NCI-H748 (cell line): ENCODE measurements around the gene HIPK2.

ENCODE experiments used
- DNase-seq: peaks from one replicate; lab custom pipeline; 2025; ENCODE audit not compliant: unreplicated experiment; lab: John Stamatoyannopoulos, UW

Gene HIPK2

GRCh38 chr7:139783647-139784385 is 6.0 kb upstream of the HIPK2 start:
- DNase-seq: peak; percentile 37

GRCh38 chr7:139782932-139783331 is 5.1 kb upstream of the HIPK2 start:
- DNase-seq: no peak

GRCh38 chr7:139777133-139777891 is 486 bp downstream of the HIPK2 start:
- peak; percentile 63 for DNase-seq

DNA sequence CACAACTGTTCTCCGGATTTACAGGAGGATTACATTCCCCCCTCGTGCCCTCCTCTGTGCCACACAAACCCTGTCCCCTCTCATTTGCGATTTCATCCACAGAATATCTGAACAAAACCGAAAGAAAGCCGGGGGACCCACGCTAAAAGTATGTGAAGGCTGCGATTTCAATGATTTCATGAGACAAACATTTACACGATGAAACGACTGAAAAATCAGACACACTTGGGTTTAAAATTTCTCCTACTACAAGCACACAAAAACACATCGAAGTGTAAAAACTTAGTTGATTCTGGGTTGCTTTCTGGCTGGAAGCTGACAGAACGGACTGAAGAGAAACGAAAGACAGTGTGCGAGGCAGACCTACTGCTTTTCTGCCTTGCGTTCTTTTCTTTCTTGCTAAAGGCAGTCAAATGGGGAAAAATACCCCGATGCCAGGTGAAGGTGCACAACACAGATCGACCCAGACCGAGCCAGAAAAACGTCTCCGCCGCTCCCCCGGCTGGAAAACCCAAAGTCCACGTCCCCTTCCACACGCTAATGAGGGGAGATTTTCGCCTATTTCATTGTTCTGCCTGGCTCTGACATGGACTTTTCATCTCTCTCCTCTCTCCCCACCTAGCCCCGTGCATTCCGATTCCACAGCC is 1.2 kb downstream of the HIPK2 start:
- peak; percentile 71 for DNase-seq

GRCh38 chr7:139775829-139776266 is 1.9 kb downstream of the HIPK2 start:
- peak; percentile 75 for DNase-seq

GRCh38 chr7:139774376-139774775 is 3.4 kb downstream of the HIPK2 start:
- no peak for DNase-seq

DNA sequence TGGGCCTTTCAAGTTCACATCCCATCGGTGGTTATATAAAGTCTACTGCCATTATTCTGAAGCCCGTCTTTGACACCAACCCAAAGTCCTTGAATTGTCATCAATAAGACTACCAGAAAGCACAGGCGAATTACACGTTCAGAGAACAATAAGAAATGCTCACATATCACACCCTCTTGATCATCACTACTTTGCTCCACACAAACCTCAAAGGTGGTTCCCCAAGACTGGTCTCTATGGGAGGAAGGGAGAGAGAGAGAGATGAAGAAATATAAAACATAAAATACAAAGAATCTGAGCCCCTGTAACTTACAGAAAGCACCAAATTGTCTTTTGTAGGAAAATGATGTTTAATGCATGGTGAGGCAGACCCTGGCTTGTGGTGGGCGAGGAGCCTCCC is 4.4 kb downstream of the HIPK2 start:
- DNase-seq: no peak

- DNase-seq: no peak
Observed at GRCh38 chr7:139772873-139773272, 4.9 kb downstream of the HIPK2 start.

GRCh38 chr7:139772115-139772514 is 5.7 kb downstream of the HIPK2 start:
- no peak for DNase-seq

DNA sequence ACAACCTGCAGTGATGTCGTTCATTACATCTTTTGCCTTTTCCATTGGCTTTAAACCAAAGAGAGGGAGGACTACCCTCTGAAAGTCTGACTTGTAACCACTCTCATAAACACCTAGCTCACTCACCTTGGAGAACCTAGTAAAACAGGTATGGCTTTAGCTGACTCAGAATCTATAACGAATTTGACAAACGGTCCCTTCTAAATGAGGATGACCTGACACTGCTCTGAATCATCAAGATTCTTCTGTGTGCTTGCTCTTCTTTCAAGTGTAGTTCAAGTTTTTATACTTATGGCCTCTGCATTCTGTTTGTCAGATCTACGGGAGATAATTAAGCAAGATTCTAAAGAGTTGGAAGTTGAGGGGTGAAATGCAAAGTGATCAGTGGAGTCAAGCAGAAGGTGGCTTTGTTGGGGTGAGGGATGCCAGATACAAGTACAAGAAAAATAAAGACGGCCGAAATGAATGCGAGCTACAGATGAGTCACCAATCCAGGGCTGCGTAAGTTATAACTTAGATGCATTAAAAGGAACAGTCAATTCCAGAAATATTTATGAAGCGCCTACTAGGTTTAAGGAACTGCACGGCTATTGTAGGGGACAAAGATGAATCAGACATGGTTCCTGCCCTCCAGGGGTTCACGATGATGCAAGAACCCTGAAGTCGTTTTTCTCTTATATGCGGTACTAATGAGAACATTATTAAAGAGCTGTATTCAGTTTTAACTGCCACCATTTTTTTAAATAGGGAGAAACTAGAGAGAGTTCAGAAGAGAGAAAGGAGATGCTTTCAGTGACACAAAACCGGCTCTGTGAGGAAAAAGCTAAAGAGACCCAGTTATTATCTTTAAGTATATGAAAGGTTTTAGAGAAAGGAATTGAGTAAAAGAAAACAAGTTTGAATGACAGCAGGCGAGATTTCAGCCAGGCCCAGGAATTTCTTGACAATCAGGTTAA is 6.5 kb downstream of the HIPK2 start:
- no peak for DNase-seq

- no peak for DNase-seq
Observed at GRCh38 chr7:139769761-139770160, 8.0 kb downstream of the HIPK2 start.

DNA sequence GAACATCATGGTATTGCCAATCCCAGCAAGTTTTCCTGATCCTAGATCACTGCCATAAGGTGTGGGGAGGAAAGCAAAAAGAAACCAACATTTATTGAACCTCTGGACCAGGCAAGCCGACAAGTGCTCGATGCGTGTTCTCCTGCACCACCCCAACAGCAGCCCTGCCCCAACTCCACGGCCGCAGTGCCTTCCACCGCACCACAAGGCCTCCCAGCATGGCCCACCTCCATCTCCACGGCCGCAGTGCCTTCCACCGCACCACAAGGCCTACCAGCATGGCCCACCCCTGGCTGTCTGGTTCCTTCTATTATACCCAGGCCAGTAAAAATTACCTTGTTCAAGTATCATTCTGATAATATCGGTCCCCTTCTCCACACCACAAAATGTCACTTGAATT is 8.7 kb downstream of the HIPK2 start:
- no peak for DNase-seq

DNA sequence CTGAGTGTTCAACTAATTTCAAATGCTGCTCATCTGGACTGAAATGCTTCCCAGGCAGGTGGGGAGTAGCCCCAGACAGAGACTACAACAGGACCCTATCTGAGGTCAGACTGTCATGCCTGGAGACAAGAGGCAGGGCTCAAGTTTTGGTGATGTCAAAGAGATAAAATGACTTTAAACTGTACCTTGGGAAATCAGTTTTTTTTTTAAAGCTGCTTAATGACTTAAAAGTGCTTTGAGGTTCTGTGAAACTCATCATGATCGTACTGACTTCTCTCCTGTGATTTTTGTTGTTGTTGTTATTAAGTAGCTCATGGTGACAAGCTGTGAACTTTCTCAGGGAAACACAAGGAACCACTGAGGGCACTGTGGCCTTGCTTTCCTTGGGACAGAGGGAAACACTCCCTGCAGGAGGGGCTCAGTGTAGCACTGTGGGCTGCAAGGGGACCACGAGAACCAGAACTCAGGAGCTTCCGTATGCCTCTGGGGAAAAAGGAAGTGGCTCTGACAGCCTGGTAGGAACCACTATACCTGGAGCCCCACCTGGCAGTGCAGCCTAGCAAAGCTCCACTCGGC is 9.5 kb downstream of the HIPK2 start:
- DNase-seq: no peak

- no peak for DNase-seq
Observed at GRCh38 chr7:139767561-139767982, 10.2 kb downstream of the HIPK2 start.

DNA sequence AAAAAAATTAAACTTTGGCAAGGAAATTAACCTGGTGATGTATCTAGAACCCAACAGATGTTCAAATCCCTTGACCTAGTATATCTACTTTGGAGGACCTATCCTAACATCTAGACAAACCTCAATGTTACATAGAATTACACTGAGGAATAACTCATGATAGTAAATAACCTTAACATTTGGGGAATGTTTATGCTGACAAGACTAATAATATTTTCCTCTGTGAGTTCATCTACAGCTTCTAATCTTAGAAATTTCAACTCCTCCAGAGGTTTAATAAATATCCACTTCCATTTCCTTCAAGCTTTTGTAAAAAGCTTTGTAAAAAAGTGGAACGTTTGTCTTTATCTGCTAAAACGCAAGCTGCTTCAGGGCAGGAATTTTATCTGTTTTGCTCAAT is 12.7 kb downstream of the HIPK2 start:
- DNase-seq: no peak

- no peak for DNase-seq
Observed at GRCh38 chr7:139763330-139763729, 14.5 kb downstream of the HIPK2 start.

DNA sequence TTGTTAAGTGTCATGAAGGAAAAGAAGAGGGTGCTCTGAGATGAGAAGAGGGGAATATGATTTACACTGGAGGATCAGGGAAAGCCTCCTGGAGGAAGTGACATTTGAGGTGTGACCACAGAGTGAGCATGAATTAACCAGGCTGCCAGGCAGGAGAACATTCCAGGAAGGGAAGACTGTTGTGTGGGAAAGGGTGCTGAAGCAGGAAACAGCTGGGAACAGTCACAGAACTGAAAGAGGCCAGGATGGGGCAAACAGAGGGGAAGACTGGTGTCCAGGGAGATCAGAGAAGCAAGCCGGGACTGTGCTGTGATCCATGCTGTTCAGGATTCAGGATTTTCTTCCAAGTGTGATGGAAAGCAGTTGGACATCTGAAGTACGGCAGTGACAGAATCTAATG is 14.9 kb downstream of the HIPK2 start:
- DNase-seq: no peak

DNA sequence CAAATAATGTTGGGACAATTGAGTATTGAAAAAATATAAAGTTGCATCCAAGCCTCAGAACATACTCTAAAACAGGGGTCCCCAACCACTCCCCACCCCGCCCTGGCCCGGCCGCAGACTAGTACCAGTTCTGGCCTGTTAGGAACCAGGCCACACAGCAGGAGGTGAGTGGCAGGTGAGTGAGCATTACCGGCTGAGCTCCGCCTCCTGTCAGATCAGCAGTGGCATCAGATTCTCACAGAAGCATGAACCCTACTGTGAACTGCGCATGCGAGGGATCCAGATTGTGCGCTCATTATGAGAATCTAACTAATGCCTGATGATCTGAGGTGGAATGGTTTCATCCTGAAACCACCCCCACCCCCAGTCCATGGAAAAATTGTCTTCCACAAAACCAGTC is 19.4 kb downstream of the HIPK2 start:
- DNase-seq: no peak

DNA sequence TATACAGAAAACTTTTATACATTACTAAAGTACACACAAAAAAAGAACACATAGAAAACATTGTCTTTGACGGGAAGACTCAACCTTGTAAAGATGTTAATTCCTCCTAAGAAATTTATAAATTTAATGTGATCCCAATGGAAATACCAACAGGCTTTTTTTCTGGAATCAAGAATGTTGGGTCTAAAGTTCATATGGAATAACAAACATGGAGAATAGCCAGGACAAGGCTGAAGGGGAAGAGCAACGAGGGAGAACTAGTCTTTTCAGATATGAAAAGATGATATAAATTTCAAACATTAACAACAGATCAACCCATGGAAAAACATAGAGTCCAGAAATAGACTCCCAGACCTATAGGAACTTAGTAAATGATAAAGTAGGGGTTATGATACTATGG is 19.8 kb downstream of the HIPK2 start:
- no peak for DNase-seq

DNA sequence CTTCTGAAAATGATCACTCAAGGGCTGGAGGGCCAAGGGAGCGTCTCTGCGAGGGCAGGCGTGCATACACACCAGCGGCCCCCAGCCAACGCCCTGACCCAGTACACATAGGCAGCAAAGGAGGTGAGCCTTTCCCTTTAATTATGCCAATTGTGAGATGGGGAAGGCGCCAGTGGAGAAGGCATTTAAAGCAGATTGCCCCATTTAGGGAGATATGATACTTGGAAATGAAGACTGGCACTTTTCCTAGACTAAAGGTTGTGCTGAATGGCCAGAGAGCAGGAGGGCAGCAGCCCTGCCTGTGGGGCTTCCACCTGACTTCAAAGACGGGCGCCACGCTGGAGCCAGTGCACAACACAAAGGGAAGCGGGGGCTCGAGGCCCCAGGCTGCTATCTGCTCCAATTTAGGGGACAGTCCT is 24.1 kb downstream of the HIPK2 start:
- peak; percentile 24 for DNase-seq
